PC-3 (cell line): ENCODE data around the gene MDFIC. TPM values are rescaled to one million over a fixed set of nuclear protein-coding genes. Genes with fewer than 3 reads are reported as not detected.

Experiments
- ATAC-seq: fragments of 200-7000 bp; cut with Tn5 transposase; 2 replicates; pipeline ENCODE4 v1.9.1; 2020; ENCODE audit warnings: mild to moderate bottlenecking, moderate library complexity
- BruUV-seq: library from RNA; stranded (reverse); fragments of 400-500 nt; replicated peaks from 2 replicates; lab custom pipeline; 2021; lab: Mats Ljungman, UMichigan
- CTCF ChIA-PET: fragments of 300-600 bp; sonication (Branson Sonifier 250); formaldehyde crosslinking; loops from one replicate; lab custom pipeline; 2022; ENCODE audit warnings: antibody characterized with exemption; lab: Charles Lee
- POLR2A ChIA-PET: fragments of 300-600 bp; sonication (Branson Sonifier 250); formaldehyde crosslinking; loops from one replicate; lab custom pipeline; 2022; ENCODE audit warnings: antibody characterized with exemption; ENCODE audit not compliant: unreplicated experiment; lab: Charles Lee
- DNase-seq: peaks from one replicate; pipeline ENCODE4 v3.0.0-alpha.2; 2015
- H2AFZ ChIP-seq: fragments of 300-600 bp; sonication (generic); 2 replicates; pipeline ENCODE4 v1.6.0; 2016; ENCODE audit warnings: antibody characterized with exemption, low read length
- H3F3A ChIP-seq: fragments of 300-600 bp; sonication (generic); one replicate; pipeline ENCODE4 v1.6.0; 2017; ENCODE audit warnings: antibody characterized with exemption, low read length, control low read depth, mild to moderate bottlenecking; ENCODE audit not compliant: unreplicated experiment
- H3K27ac ChIP-seq: fragments of 300-600 bp; sonication (generic); 2 replicates; pipeline ENCODE4 v1.5.1; 2016; ENCODE audit warnings: mild to moderate bottlenecking, low read length
- H3K27me3 ChIP-seq: fragments of 300-600 bp; sonication (generic); 2 replicates; pipeline ENCODE4 v1.6.1; 2016; ENCODE audit warnings: low read length, mixed read lengths
- H3K36me3 ChIP-seq: fragments of 300-600 bp; sonication (generic); 2 replicates; pipeline ENCODE4 v1.6.1; 2016; ENCODE audit warnings: low read depth, mixed run types, low read length, mixed read lengths
- H3K4me1 ChIP-seq: fragments of 300-600 bp; sonication (generic); 2 replicates; pipeline ENCODE4 v1.5.1; 2016; ENCODE audit warnings: low read length; ENCODE audit not compliant: insufficient read depth
- H3K4me2 ChIP-seq: fragments of 300-600 bp; sonication (generic); 2 replicates; pipeline ENCODE4 v1.6.0; 2016; ENCODE audit warnings: low read length
- H3K4me3 ChIP-seq: fragments of 300-600 bp; sonication (generic); 2 replicates; pipeline ENCODE4 v1.5.1; 2016; ENCODE audit warnings: mild to moderate bottlenecking, low read length, mixed read lengths
- H3K79me2 ChIP-seq: fragments of 300-600 bp; sonication (generic); 2 replicates; pipeline ENCODE4 v1.6.1; 2017; ENCODE audit warnings: low read length, mixed read lengths
- H3K9ac ChIP-seq: fragments of 300-600 bp; sonication (generic); 2 replicates; pipeline ENCODE4 v1.6.0; 2016; ENCODE audit warnings: mild to moderate bottlenecking, low read length
- H3K9me2 ChIP-seq: fragments of 300-600 bp; sonication (generic); replicated peaks from 2 replicates; pipeline ENCODE4 v1.6.1; 2016; ENCODE audit warnings: mixed run types, low read length, mixed read lengths
- H3K9me3 ChIP-seq: fragments of 300-600 bp; sonication (generic); 2 replicates; pipeline ENCODE4 v1.6.1; 2016; ENCODE audit warnings: low read length, mixed read lengths
- H4K20me1 ChIP-seq: fragments of 300-600 bp; sonication (generic); 2 replicates; pipeline ENCODE4 v1.6.1; 2016; ENCODE audit warnings: low read length, mixed read lengths
- CTCF ChIP-seq: fragments of 300-600 bp; sonication (generic); conservative IDR thresholded peaks from 2 replicates; pipeline ENCODE4 v1.5.1; 2017; ENCODE audit warnings: antibody characterized with exemption, low read depth, mild to moderate bottlenecking, low read length
- EZH2 ChIP-seq: fragments of 300-600 bp; sonication (generic); IDR thresholded peaks from one replicate; pipeline ENCODE4 v1.6.1; 2017; ENCODE audit warnings: antibody characterized with exemption, mild to moderate bottlenecking, low read length; ENCODE audit not compliant: unreplicated experiment
- EZH2phosphoT487 ChIP-seq: fragments of 300-600 bp; sonication (generic); IDR thresholded peaks from 2 replicates; pipeline ENCODE4 v1.6.1; 2018; ENCODE audit warnings: mild to moderate bottlenecking, antibody characterized with exemption, low read length, borderline replicate concordance
- intact Hi-C: fragments of 100-400 bp; cut with micrococcal nuclease; formaldehyde crosslinking; loops from 2 replicates; pipeline ENCODE4 v1.9.0; 2023
- total RNA-seq: library from RNA; depleted of rRNA; stranded (reverse); fragments of >200 nt; gene quantifications from 2 replicates; pipeline ENCODE4 v1.2.3, GENCODE V29; 2014

The MDFIC gene
- total RNA-seq, 1 experiment from 2014 or later = 33.9 TPM

DNA sequence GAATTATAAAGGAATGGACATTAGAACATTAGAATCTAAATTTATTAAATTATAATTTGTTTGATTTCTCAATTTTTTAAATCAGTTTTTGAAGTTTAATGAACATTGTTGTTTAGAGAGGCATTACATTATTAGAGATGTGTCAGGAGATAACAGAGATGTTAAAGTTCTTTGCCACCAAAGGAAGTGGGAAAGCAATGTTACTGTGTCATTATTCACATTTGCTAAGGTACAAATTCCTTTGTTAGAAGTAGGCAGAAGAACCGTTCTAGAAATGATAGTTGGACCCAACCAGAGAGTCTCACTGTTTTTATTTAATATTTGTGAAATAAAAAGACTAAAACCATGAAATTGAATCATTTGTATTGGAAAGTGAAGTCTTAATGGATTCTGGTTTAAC lies 92.9 kb downstream of the MDFIC start:
- ChIA-PET CTCF (no interaction called here), POLR2A (no interaction called here)
- Histone ChIP-seq H4K20me1 (no peaks in the 10 kb centered on the region), H3K4me3 (no peak overlapping the region), H2AFZ (no peak overlapping the region), H3K4me2 (no peak overlapping the region), H3K27ac (no peak overlapping the region), H3K9me2 (no peaks in the 10 kb centered on the region), H3F3A (no peaks in the 10 kb centered on the region), H3K79me2 (no peaks in the 10 kb centered on the region), H3K36me3 (no peaks in the 10 kb centered on the region), H3K9ac (no peak overlapping the region), H3K9me3 (no peaks in the 10 kb centered on the region), H3K27me3 (no peaks in the 10 kb centered on the region), H3K4me1 (peaks cover 4% of the 10 kb centered on the region)
- BruUV-seq = no TSS peak
- intact Hi-C loops = loop anchor here (10.0 kb wide), 1 partner anchor 120 kb away; no protein-coding TSS in a partner anchor
- DNase-seq (no peak), ATAC-seq (no peak)
- TF ChIP-seq CTCF = no peak
- TF ChIP-seq EZH2 = no peak
- no peak for TF ChIP-seq EZH2phosphoT487

- Histone ChIP-seq H3K4me1 (no peaks in the 10 kb centered on the region), H3K9ac (no peak overlapping the region), H4K20me1 (no peaks in the 10 kb centered on the region), H3F3A (no peaks in the 10 kb centered on the region), H3K4me3 (no peak overlapping the region), H3K36me3 (no peaks in the 10 kb centered on the region), H3K9me2 (no peaks in the 10 kb centered on the region), H3K4me2 (no peak overlapping the region), H3K79me2 (no peaks in the 10 kb centered on the region), H3K27me3 (no peaks in the 10 kb centered on the region), H2AFZ (no peak overlapping the region), H3K9me3 (no peaks in the 10 kb centered on the region), H3K27ac (no peak overlapping the region)
- no peak for TF ChIP-seq CTCF
- TF ChIP-seq EZH2 = no peak
- TF ChIP-seq EZH2phosphoT487 = no peak
- BruUV-seq = no TSS peak
- no peak for ATAC-seq
- intact Hi-C loops = loop anchor here (10.0 kb wide), 1 partner anchor 119 kb away; no protein-coding TSS in a partner anchor
- no peak for DNase-seq
- ChIA-PET CTCF (no interaction called here), POLR2A (no interaction called here)
These were observed 93.7 kb downstream of the MDFIC start for GRCh38 chr7:115015619-115016018.

GRCh38 chr7:115019882-115020605 lies 98.2 kb downstream of the MDFIC start:
- DNase-seq (no peak), ATAC-seq (no peak)
- H3K4me2 ChIP-seq = no peak overlapping the region
- no peak overlapping the region for H3K27ac ChIP-seq
- no peak overlapping the region for H3K4me3 ChIP-seq
- H2AFZ ChIP-seq = no peak overlapping the region
- H4K20me1 ChIP-seq = no peaks in the 10 kb centered on the region
- POLR2A ChIA-PET = no interaction called here
- no peak for TF ChIP-seq EZH2
- TF ChIP-seq CTCF = no peak
- no peak for TF ChIP-seq EZH2phosphoT487
- H3K27me3 ChIP-seq = no peaks in the 10 kb centered on the region
- H3K36me3 ChIP-seq = no peaks in the 10 kb centered on the region
- no peaks in the 10 kb centered on the region for H3K9me3 ChIP-seq
- no peak overlapping the region for H3K9ac ChIP-seq
- H3K4me1 ChIP-seq = no peaks in the 10 kb centered on the region
- intact Hi-C loops = loop anchor here (10.0 kb wide), 1 partner anchor 115 kb away; no protein-coding TSS in a partner anchor
- no peaks in the 10 kb centered on the region for H3K9me2 ChIP-seq
- H3K79me2 ChIP-seq = no peaks in the 10 kb centered on the region
- no TSS peak for BruUV-seq
- CTCF ChIA-PET = no interaction called here
- H3F3A ChIP-seq = no peaks in the 10 kb centered on the region
